ENCODE measurements around the gene KLHDC7A. TPM values are rescaled to one million over a fixed set of nuclear protein-coding genes. Genes with fewer than 3 reads are reported as not detected.

KLHDC7A gene
- total RNA-seq, 4 donors from 2014 or later, result 0.08 to 0.31 (median 0.23) TPM; not detected in 1

DNA sequence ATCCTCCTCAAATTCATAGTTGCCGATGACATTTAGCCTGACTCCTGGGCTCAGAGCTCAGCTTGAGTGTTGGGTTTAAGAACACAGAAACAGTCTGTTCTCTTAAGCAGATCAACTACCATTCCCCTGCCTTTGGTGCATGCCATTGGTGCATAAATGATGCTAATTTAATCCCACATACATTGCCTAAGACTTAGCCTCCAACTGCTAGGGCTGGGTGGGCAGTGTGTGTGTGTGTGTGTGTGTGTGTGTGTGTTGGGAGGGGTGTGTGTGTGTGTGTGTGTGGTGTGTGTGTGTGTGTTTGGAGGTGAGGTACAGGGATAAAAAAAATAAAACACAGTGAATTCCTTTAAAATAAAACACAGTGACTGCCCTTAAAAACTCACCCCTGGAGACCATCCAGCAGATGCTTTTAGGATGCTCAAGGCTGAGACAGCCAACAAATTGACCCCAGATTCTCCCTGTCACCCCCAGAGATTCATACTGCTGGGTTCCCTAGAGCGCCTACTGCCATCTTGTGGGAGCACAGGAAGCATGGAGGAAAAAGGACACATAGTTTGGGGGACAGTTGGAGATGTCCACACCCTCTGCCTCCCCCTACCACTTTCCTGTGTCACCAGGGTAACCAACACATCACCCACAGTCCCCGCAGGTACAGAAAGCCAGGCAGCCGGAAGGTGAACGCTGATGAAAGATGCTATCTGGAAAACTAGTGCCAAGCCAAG, 30.6 kb downstream of the KLHDC7A start:
- H3K27ac ChIP-seq, result no peak overlapping the region
- H3K4me3 ChIP-seq, result no peak overlapping the region
- peaks cover 15% of the 10 kb centered on the region for H3K9me3 ChIP-seq
- H3K4me1 ChIP-seq, result no peaks in the 10 kb centered on the region
- no peaks in the 10 kb centered on the region for H3K36me3 ChIP-seq
- WGBS, result 73% methylated on average over 5 of the region's 5 CpGs
- H3K27me3 ChIP-seq, result peaks cover 10% of the 10 kb centered on the region
- TF ChIP-seq EP300 (IDR thresholded peaks at IDR 0.05), result no peak
- no peak for TF ChIP-seq POLR2A (IDR thresholded peaks at IDR 0.05)
- TF ChIP-seq POLR2AphosphoS5 (IDR thresholded peaks at IDR 0.05), result no peak
- TF ChIP-seq, protein P1, sequence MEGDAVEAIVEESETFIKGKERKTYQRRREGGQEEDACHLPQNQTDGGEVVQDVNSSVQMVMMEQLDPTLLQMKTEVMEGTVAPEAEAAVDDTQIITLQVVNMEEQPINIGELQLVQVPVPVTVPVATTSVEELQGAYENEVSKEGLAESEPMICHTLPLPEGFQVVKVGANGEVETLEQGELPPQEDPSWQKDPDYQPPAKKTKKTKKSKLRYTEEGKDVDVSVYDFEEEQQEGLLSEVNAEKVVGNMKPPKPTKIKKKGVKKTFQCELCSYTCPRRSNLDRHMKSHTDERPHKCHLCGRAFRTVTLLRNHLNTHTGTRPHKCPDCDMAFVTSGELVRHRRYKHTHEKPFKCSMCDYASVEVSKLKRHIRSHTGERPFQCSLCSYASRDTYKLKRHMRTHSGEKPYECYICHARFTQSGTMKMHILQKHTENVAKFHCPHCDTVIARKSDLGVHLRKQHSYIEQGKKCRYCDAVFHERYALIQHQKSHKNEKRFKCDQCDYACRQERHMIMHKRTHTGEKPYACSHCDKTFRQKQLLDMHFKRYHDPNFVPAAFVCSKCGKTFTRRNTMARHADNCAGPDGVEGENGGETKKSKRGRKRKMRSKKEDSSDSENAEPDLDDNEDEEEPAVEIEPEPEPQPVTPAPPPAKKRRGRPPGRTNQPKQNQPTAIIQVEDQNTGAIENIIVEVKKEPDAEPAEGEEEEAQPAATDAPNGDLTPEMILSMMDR (IDR thresholded peaks at IDR 0.05), result no peak
- no peak for DNase-seq (ENCODE audit: low spot score in 2 of 2)

DNA sequence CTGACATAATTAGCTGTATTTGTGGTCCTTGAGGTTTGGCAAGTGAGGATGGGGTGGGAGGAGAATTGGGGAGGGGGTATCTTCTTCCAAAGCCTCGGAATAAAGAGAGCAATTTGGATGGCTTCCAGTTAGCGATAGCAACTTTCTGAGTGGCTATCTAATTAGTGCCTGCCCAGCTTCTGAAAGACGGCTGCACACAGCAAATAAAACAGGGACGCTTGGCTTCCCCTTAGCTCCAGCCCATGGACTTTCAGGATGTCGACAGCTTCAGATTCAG, 31.1 kb downstream of the KLHDC7A start:
- WGBS, result 62% methylated on average over 5 of the region's 5 CpGs
- Histone ChIP-seq H3K36me3 (no peaks in the 10 kb centered on the region), H3K9me3 (peaks cover 20% of the 10 kb centered on the region), H3K4me3 (no peak overlapping the region), H3K27ac (no peak overlapping the region), H3K27me3 (peaks cover 10% of the 10 kb centered on the region), H3K4me1 (no peaks in the 10 kb centered on the region)
- TF ChIP-seq, protein P1 (IDR thresholded peaks at IDR 0.05), result no peak
- no peak for TF ChIP-seq POLR2AphosphoS5 (IDR thresholded peaks at IDR 0.05)
- no peak for TF ChIP-seq POLR2A (IDR thresholded peaks at IDR 0.05)
- no peak for TF ChIP-seq EP300 (IDR thresholded peaks at IDR 0.05)
- DNase-seq (ENCODE audit: low spot score in 2 of 2), result no peak

DNA sequence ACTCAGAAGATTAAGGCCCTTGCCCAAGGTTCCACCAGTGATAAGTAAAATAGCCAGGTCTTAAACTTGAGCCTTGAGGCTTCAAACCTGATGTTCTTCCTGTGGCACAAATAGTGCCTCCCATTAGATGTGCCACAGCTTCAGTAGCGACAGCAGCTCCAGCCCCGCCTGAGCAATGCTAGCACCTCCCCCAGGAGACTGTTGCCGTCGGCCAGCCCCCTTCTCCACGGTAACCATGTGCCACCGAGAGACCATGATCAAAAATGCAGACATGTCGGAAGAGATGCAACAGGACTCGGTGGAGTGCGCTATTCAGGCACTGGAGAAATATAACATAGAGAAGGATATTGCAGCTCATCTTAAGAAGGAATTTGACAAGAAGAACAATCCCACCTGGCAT, 32.2 kb downstream of the KLHDC7A start:
- DNase-seq (ENCODE audit: low spot score in 2 of 2), result no peak
- no peak overlapping the region for H3K4me3 ChIP-seq
- no peaks in the 10 kb centered on the region for H3K36me3 ChIP-seq
- 58% methylated on average over 9 of the region's 9 CpGs for WGBS
- peaks cover 10% of the 10 kb centered on the region for H3K27me3 ChIP-seq
- H3K9me3 ChIP-seq, result peaks cover 24% of the 10 kb centered on the region
- no peaks in the 10 kb centered on the region for H3K4me1 ChIP-seq
- H3K27ac ChIP-seq, result no peak overlapping the region
- TF ChIP-seq, protein P1 (IDR thresholded peaks at IDR 0.05), result no peak
- TF ChIP-seq POLR2A (IDR thresholded peaks at IDR 0.05) (no peak), POLR2AphosphoS5 (IDR thresholded peaks at IDR 0.05) (no peak), EP300 (IDR thresholded peaks at IDR 0.05) (no peak)

DNA sequence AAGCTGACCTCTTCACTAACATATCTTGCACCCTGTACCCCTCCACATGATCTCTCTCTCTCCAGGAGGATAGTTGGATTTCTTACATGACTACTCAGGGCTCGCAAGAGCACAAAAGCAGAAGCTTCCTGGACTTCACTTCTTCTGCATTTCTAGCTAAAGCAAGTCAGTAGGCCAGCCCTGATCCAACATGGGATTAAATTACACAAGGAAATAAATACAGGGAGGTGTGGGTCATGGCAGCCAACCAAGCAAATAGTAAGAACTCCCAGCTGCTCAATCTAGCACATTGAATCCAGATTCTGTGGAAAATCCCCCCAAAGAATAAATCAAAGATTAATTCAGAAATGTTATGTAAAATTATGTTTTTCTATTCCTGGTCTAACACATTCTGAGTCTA, 33.3 kb downstream of the KLHDC7A start:
- WGBS, result 69% methylated on average over 1 of the region's 1 CpG
- no peak for DNase-seq (ENCODE audit: low spot score in 2 of 2)

DNA sequence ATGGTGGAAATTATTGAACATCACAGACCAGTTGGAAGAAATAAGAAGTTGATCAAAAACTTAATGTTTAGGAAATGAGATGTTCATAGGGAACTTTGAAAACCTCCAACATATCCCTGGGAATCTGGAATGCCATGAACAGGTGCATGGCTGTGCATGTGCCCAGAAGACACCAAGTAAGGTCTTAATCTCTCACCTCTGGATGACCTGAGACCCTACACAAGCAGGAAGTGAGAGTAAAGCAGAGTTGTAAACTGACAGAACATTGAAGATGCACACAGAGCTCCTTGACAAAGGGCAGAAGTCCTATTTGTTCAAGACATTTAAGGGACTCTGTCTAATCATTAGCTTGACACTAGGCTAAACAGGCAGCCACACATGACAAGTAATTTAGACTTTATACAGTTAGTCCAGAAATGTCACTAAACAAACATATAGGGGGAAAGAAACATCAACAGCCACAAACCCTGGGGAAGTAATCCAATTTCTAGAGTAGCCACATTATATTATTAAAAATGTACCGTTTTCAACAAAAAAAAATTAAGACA, 34.5 kb downstream of the KLHDC7A start:
- no peak for DNase-seq (ENCODE audit: low spot score in 2 of 2)
- H3K4me1 ChIP-seq, result no peaks in the 10 kb centered on the region
- 67% methylated on average over 1 of the region's 1 CpG for WGBS

More for the DNA sequence above, 33.3 kb downstream of the KLHDC7A start:
- H3K4me1 ChIP-seq, result no peaks in the 10 kb centered on the region
- no peak overlapping the region for H3K27ac ChIP-seq
- peaks cover 24% of the 10 kb centered on the region for H3K9me3 ChIP-seq
- no peak for TF ChIP-seq POLR2A (IDR thresholded peaks at IDR 0.05)
- TF ChIP-seq POLR2AphosphoS5 (IDR thresholded peaks at IDR 0.05), result no peak
- TF ChIP-seq EP300 (IDR thresholded peaks at IDR 0.05), result no peak
- TF ChIP-seq, protein P1 (IDR thresholded peaks at IDR 0.05), result no peak
- no peaks in the 10 kb centered on the region for H3K36me3 ChIP-seq
- H3K27me3 ChIP-seq, result peaks cover 10% of the 10 kb centered on the region
- H3K4me3 ChIP-seq, result no peak overlapping the region

More for the DNA sequence above, 34.5 kb downstream of the KLHDC7A start:
- H3K27ac ChIP-seq, result no peak overlapping the region
- no peak overlapping the region for H3K4me3 ChIP-seq
- peaks cover 14% of the 10 kb centered on the region for H3K27me3 ChIP-seq
- TF ChIP-seq POLR2AphosphoS5 (IDR thresholded peaks at IDR 0.05) (no peak), POLR2A (IDR thresholded peaks at IDR 0.05) (no peak), EP300 (IDR thresholded peaks at IDR 0.05) (no peak)
- TF ChIP-seq, protein P1 (IDR thresholded peaks at IDR 0.05), result no peak
- no peaks in the 10 kb centered on the region for H3K36me3 ChIP-seq
- H3K9me3 ChIP-seq, result peaks cover 24% of the 10 kb centered on the region

All from suprapubic skin (tissue), 4 donors.